ENCODE data around the gene PRUNE2.

- TF ChIP-seq EP300 (IDR thresholded peaks at IDR 0.05; ENCODE audit: borderline replicate concordance in 1 of 2, low read depth in 2 of 2, low read length in 2 of 2) (no peak), CHD2 (IDR thresholded peaks at IDR 0.05; ENCODE audit: low read length) (no peak), NANOG (IDR thresholded peaks at IDR 0.05; ENCODE audit: insufficient read depth, low read depth, low read length, poor library complexity, severe bottlenecking) (no peak), SP1 (IDR thresholded peaks at IDR 0.05; ENCODE audit: low read depth, low read length) (no peak), NRF1 (IDR thresholded peaks at IDR 0.05; ENCODE audit: low read depth, low read length) (no peak), JUND (IDR thresholded peaks at IDR 0.05; ENCODE audit: low read length) (no peak), POLR2A (IDR thresholded peaks at IDR 0.05; ENCODE audit: control extremely low read depth in 1 of 2, low read depth in 2 of 2, low read length in 2 of 2) (no peak), ZNF274 (IDR thresholded peaks at IDR 0.05; ENCODE audit: borderline replicate concordance, extremely low read depth, low read length) (no peak)
- TF ChIP-seq, protein P1, sequence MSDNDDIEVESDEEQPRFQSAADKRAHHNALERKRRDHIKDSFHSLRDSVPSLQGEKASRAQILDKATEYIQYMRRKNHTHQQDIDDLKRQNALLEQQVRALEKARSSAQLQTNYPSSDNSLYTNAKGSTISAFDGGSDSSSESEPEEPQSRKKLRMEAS (IDR thresholded peaks at IDR 0.05), result no peak
- TF ChIP-seq, protein P2, sequence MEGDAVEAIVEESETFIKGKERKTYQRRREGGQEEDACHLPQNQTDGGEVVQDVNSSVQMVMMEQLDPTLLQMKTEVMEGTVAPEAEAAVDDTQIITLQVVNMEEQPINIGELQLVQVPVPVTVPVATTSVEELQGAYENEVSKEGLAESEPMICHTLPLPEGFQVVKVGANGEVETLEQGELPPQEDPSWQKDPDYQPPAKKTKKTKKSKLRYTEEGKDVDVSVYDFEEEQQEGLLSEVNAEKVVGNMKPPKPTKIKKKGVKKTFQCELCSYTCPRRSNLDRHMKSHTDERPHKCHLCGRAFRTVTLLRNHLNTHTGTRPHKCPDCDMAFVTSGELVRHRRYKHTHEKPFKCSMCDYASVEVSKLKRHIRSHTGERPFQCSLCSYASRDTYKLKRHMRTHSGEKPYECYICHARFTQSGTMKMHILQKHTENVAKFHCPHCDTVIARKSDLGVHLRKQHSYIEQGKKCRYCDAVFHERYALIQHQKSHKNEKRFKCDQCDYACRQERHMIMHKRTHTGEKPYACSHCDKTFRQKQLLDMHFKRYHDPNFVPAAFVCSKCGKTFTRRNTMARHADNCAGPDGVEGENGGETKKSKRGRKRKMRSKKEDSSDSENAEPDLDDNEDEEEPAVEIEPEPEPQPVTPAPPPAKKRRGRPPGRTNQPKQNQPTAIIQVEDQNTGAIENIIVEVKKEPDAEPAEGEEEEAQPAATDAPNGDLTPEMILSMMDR (IDR thresholded peaks at IDR 0.05; ENCODE audit: control extremely low read depth in 1 of 3, insufficient read depth in 1 of 3, low read depth in 1 of 3, low read length in 3 of 3), result no peak
These were observed 4.9 kb upstream of the PRUNE2 start for GRCh38 chr9:76910861-76911260.

Data from H1 (cell line).